H1 (cell line): ENCODE data around the gene SYF2.
"Not testable (repeated sequence)": the region's sequence is repeated elsewhere in the genome, so short reads cannot be mapped to it uniquely, and the experiment has no call there.

Experiments used
- CREB1 ChIP-seq: IDR thresholded peaks from 2 replicates; pipeline ENCODE4 v1.6.1; 2012; ENCODE audit warnings: inconsistent platforms
- EP300 ChIP-seq, 2 experiments: IDR thresholded peaks; 1 replicate in 1 of 2; 2 replicates in 1 of 2; pipeline ENCODE4 v1.6.1; 2011 to 2012; ENCODE audit warnings: low read depth in 2 of 2, low read length in 2 of 2, mild to moderate bottlenecking in 2 of 2, borderline replicate concordance in 1 of 2, inconsistent platforms in 1 of 2, moderate library complexity in 1 of 2
- EZH2 ChIP-seq: fragments of 200-600 bp; sonication (generic); IDR thresholded peaks from 2 replicates; pipeline ENCODE4 v1.7.1; 2012; ENCODE audit warnings: low read depth, mild to moderate bottlenecking, moderate library complexity, low read length, inconsistent platforms; ENCODE audit not compliant: severe bottlenecking
- KDM5A ChIP-seq: fragments of 200-600 bp; IDR thresholded peaks from 2 replicates; pipeline ENCODE4 v1.7.1; 2012; ENCODE audit warnings: mild to moderate bottlenecking, low read length, inconsistent platforms, mixed read lengths
- MAFK ChIP-seq: IDR thresholded peaks from 2 replicates; pipeline ENCODE4 v1.6.1; 2012; ENCODE audit warnings: low read depth, mild to moderate bottlenecking, improper control_type of control experiment, low read length
- POLR2A ChIP-seq, 2 experiments: IDR thresholded peaks; 1 replicate in 1 of 2; 2 replicates in 1 of 2; pipeline ENCODE4 v1.6.1; 2011; ENCODE audit warnings: low read depth in 2 of 2, low read length in 2 of 2, mild to moderate bottlenecking in 2 of 2; ENCODE audit errors: control extremely low read depth in 1 of 2
- POLR2AphosphoS5 ChIP-seq: IDR thresholded peaks from 2 replicates; pipeline ENCODE4 v1.6.1; 2011; ENCODE audit warnings: low read depth, low read length
- SIN3A ChIP-seq, 2 experiments: IDR thresholded peaks in 1 of 2; conservative IDR thresholded peaks in 1 of 2; 2 replicates each; pipeline ENCODE4 v1.6.1; 2011 to 2012; ENCODE audit warnings: low read length in 2 of 2, improper control_type of control experiment in 1 of 2, low read depth in 1 of 2, mild to moderate bottlenecking in 1 of 2
- SIRT6 ChIP-seq: IDR thresholded peaks from one replicate; pipeline ENCODE4 v1.7.1; 2012; ENCODE audit warnings: low read length, inconsistent platforms
- TAF7 ChIP-seq: optimal IDR thresholded peaks from 2 replicates; pipeline ENCODE3; 2011; ENCODE audit warnings: low read depth, mild to moderate bottlenecking, inconsistent platforms, low read length, moderate library complexity, borderline replicate concordance
- TEAD4 ChIP-seq: IDR thresholded peaks from 2 replicates; pipeline ENCODE4 v1.6.1; 2012; ENCODE audit warnings: low read depth, low read length, inconsistent platforms, mixed read lengths
- ZNF274 ChIP-seq: IDR thresholded peaks from 2 replicates; pipeline ENCODE4 v1.7.0; 2012; ENCODE audit warnings: low read length, borderline replicate concordance; ENCODE audit errors: extremely low read depth
- TF ChIP-seq, protein P1 (sequence below), 3 experiments: IDR thresholded peaks; 1 replicate in 2 of 3; 2 replicates in 1 of 3; pipeline versions ENCODE4 v1.5.1 to v1.6.1; 2011; ENCODE audit warnings: low read length in 3 of 3, mild to moderate bottlenecking in 3 of 3, inconsistent platforms in 2 of 3, low read depth in 1 of 3, moderate library complexity in 1 of 3; ENCODE audit not compliant: insufficient read depth in 1 of 3; ENCODE audit errors: control extremely low read depth in 1 of 3

DNA sequence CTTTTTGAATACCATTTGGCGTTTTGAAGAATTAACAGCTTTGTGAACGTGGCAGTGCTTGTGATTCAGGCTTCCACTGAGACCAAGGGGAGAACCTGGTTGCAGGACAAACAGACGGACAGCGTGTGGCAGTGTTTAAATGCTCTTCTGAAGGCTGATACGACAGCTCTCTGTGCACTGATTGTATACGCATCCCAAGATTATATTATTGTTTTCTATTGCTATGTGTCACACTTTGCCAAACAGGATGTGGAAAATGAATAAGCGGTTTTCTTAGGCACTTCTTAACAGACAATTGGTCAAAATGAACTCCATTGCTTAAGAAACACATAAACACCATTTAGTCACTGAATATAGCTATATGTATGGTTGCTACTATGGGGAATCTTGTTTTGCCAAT is 27.5 kb upstream of the SYF2 start:
- not testable (repeated sequence) for TF ChIP-seq SIRT6; POLR2A (IDR thresholded peaks at IDR 0.05; ENCODE audit: control extremely low read depth in 1 of 2, low read depth in 2 of 2, low read length in 2 of 2); TAF7; CREB1; POLR2AphosphoS5; MAFK; TEAD4; KDM5A; EZH2; ZNF274; EP300 (IDR thresholded peaks at IDR 0.05; ENCODE audit: borderline replicate concordance in 1 of 2, low read depth in 2 of 2, low read length in 2 of 2); SIN3A (conservative IDR thresholded peaks at IDR 0.05 in 1 of 2, IDR thresholded peaks at IDR 0.05 in 1 of 2; ENCODE audit: low read depth in 1 of 2, low read length in 2 of 2)
- TF ChIP-seq, protein P1, sequence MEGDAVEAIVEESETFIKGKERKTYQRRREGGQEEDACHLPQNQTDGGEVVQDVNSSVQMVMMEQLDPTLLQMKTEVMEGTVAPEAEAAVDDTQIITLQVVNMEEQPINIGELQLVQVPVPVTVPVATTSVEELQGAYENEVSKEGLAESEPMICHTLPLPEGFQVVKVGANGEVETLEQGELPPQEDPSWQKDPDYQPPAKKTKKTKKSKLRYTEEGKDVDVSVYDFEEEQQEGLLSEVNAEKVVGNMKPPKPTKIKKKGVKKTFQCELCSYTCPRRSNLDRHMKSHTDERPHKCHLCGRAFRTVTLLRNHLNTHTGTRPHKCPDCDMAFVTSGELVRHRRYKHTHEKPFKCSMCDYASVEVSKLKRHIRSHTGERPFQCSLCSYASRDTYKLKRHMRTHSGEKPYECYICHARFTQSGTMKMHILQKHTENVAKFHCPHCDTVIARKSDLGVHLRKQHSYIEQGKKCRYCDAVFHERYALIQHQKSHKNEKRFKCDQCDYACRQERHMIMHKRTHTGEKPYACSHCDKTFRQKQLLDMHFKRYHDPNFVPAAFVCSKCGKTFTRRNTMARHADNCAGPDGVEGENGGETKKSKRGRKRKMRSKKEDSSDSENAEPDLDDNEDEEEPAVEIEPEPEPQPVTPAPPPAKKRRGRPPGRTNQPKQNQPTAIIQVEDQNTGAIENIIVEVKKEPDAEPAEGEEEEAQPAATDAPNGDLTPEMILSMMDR (IDR thresholded peaks at IDR 0.05; ENCODE audit: control extremely low read depth in 1 of 3, insufficient read depth in 1 of 3, low read depth in 1 of 3, low read length in 3 of 3): not testable (repeated sequence)
